SU-DHL-6 (cell line): ENCODE results near the gene FEM1B.

Experiments
- H2AFZ ChIP-seq: fragments of 200-600 bp; sonication (generic); 2 replicates; pipeline ENCODE4 v1.6.1; 2014; ENCODE audit warnings: low read depth, mild to moderate bottlenecking, moderate library complexity, mixed read lengths, antibody characterized with exemption, low read length; ENCODE audit not compliant: severe bottlenecking
- H3F3A ChIP-seq: fragments of 200-600 bp; shearing (Covaris generic); 2 replicates; pipeline ENCODE4 v1.6.0; 2016; ENCODE audit warnings: antibody characterized with exemption, mild to moderate bottlenecking; ENCODE audit not compliant: insufficient read depth
- H3K27ac ChIP-seq: fragments of 200-600 bp; sonication (generic); 2 replicates; pipeline ENCODE4 v1.5.1; 2016; ENCODE audit warnings: low read depth, mild to moderate bottlenecking, low read length, moderate library complexity, mixed read lengths
- H3K27me3 ChIP-seq: fragments of 200-600 bp; sonication (generic), shearing (Covaris generic); 2 replicates; pipeline ENCODE4 v1.6.0; 2014; ENCODE audit warnings: mild to moderate bottlenecking, low read length
- H3K36me3 ChIP-seq: fragments of 200-600 bp; sonication (generic); 2 replicates; pipeline ENCODE4 v1.6.1; 2014; ENCODE audit warnings: mild to moderate bottlenecking, low read length, mixed read lengths
- H3K4me2 ChIP-seq: fragments of 300-600, 200-600 bp; shearing (Covaris generic), sonication (generic); 2 replicates; pipeline ENCODE4 v1.6.0; 2014; ENCODE audit warnings: low read length, low read depth, mild to moderate bottlenecking; ENCODE audit not compliant: poor library complexity, severe bottlenecking
- H3K4me3 ChIP-seq: fragments of 200-600 bp; sonication (generic); 2 replicates; pipeline ENCODE4 v1.5.1; 2014; ENCODE audit warnings: antibody characterized with exemption, low read length, mild to moderate bottlenecking, mixed read lengths; ENCODE audit not compliant: insufficient read depth, poor library complexity, severe bottlenecking
- H3K79me2 ChIP-seq: fragments of 200-600 bp; sonication (generic); 2 replicates; pipeline ENCODE4 v1.6.1; 2014; ENCODE audit warnings: mild to moderate bottlenecking, low read length, moderate library complexity; ENCODE audit not compliant: insufficient read depth
- H3K9ac ChIP-seq: fragments of 200-600 bp; sonication (generic); 2 replicates; pipeline ENCODE4 v1.7.0; 2014; ENCODE audit warnings: mild to moderate bottlenecking, low read length
- H3K9me2 ChIP-seq: fragments of 200-600 bp; sonication (generic); replicated peaks from 2 replicates; pipeline ENCODE4 v1.6.1; 2014; ENCODE audit warnings: low read length; ENCODE audit not compliant: insufficient read depth
- H3K9me3 ChIP-seq: fragments of 200-600 bp; sonication (generic); 2 replicates; pipeline ENCODE4 v1.6.1; 2014; ENCODE audit warnings: low read length, mixed read lengths; ENCODE audit not compliant: insufficient read depth
- H4K20me1 ChIP-seq: fragments of 200-600 bp; sonication (generic); 2 replicates; pipeline ENCODE4 v1.6.1; 2014; ENCODE audit warnings: low read depth, mild to moderate bottlenecking, antibody characterized with exemption, low read length, moderate library complexity, mixed read lengths
- EZH2phosphoT487 ChIP-seq: fragments of 200-600 bp; sonication (generic), shearing (Covaris generic); conservative IDR thresholded peaks from 2 replicates; pipeline ENCODE4 v1.6.1; 2018; ENCODE audit warnings: mild to moderate bottlenecking, antibody characterized with exemption, low read length, moderate library complexity, mixed read lengths
- TF ChIP-seq, protein P1 (sequence below): fragments of 200-600 bp; sonication (generic); IDR thresholded peaks from one replicate; pipeline ENCODE4 v1.5.1; 2017; ENCODE audit warnings: antibody characterized with exemption, mild to moderate bottlenecking, low read length, moderate library complexity; ENCODE audit not compliant: insufficient read depth, poor library complexity, severe bottlenecking

Gene FEM1B

DNA sequence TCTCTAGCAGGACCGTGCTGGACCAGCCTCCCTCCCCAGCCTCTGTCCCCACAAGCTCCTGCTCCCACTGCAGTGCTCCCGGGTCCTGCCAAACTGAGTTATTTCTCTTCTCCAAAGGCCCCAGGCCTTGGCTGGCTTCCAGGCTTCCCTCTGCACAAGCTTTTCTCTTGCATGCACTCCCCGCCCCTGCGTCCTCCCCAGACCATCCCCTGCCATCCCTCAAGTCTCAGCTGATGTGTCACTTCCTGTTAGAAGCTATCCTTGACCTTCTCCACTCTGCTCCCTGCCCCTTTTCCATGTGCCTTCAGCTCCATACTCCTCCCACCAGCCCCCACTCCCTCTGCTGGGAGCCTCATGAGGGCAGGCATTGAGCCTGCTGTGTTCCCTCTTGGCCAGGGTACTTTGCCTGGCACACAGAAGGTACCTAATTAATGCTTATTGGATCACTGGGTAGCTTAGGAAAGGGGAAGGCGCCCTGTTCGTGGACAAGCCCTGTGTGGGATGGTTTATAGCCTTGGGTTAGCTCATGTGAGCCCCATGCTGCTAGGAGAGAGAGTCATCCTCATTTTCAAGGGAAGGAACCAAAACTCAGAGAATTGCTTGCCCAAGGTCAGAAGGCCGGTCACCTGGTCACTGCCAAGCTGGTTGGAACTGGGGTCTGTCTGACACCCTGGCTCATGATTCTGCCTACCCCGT lies 56.4 kb downstream of the FEM1B start:
- Histone ChIP-seq H3K4me2 (no peak overlapping the region), H3K9ac (no peak overlapping the region), H3K9me3 (no peaks in the 10 kb centered on the region), H2AFZ (no peak overlapping the region), H4K20me1 (no peaks in the 10 kb centered on the region), H3F3A (no peaks in the 10 kb centered on the region), H3K36me3 (no peaks in the 10 kb centered on the region), H3K27ac (no peak overlapping the region), H3K27me3 (no peaks in the 10 kb centered on the region), H3K4me3 (no peak overlapping the region), H3K9me2 (no peaks in the 10 kb centered on the region), H3K79me2 (no peaks in the 10 kb centered on the region)
- TF ChIP-seq, protein P1, sequence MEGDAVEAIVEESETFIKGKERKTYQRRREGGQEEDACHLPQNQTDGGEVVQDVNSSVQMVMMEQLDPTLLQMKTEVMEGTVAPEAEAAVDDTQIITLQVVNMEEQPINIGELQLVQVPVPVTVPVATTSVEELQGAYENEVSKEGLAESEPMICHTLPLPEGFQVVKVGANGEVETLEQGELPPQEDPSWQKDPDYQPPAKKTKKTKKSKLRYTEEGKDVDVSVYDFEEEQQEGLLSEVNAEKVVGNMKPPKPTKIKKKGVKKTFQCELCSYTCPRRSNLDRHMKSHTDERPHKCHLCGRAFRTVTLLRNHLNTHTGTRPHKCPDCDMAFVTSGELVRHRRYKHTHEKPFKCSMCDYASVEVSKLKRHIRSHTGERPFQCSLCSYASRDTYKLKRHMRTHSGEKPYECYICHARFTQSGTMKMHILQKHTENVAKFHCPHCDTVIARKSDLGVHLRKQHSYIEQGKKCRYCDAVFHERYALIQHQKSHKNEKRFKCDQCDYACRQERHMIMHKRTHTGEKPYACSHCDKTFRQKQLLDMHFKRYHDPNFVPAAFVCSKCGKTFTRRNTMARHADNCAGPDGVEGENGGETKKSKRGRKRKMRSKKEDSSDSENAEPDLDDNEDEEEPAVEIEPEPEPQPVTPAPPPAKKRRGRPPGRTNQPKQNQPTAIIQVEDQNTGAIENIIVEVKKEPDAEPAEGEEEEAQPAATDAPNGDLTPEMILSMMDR = no peak
- TF ChIP-seq EZH2phosphoT487 = no peak

DNA sequence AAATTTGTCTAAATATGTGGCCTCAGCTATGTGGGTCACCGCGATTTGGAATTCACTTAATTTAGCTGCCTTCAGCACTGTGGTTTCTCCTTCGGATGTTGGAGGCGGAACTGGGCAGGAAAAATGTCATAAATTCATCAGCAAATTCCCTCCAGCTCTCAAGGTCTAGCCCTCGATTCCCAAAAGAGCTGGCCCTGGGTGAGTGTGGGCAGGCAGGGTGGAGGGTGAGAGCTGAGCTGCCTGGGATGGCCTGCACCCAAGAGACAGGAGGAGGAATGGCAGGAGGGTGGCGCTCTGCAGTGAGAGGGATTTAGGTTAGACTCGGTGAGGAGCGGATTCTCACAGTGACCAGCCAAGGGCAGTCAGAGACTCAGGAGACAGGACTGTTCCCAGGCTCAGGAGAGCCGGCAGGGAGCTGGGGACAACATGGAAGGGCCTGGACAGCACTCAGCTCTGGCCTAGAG lies 57.1 kb downstream of the FEM1B start:
- Histone ChIP-seq H3K27me3 (no peaks in the 10 kb centered on the region), H4K20me1 (no peaks in the 10 kb centered on the region), H3K79me2 (no peaks in the 10 kb centered on the region), H3K36me3 (no peaks in the 10 kb centered on the region), H3K4me2 (no peak overlapping the region), H3K9me3 (no peaks in the 10 kb centered on the region), H3K9ac (no peak overlapping the region), H3K9me2 (no peaks in the 10 kb centered on the region), H3K4me3 (no peak overlapping the region), H3F3A (no peaks in the 10 kb centered on the region), H2AFZ (no peak overlapping the region), H3K27ac (no peak overlapping the region)
- TF ChIP-seq EZH2phosphoT487 = no peak
- TF ChIP-seq, protein P1 = no peak

DNA sequence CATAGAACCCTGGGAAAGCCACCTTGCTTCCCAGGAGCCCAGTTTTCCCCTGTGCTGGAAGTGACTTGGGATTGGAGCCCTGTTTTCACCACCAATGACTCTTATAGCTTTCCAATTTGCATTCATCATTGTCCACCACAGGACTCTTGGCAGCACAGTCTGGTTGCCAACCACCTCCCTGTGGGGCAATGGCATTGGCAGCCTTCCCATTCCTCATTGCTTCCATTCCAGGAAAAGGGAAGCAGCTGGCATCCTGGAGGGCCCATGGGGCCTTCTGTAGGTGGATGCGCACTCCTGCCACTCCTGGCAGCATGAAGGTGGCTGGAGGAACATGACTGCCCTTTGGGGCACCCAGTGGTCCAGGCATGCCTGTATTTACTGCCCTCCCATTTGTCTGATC lies 57.7 kb downstream of the FEM1B start:
- TF ChIP-seq EZH2phosphoT487 = no peak
- TF ChIP-seq, protein P1 = no peak
- Histone ChIP-seq H3K27me3 (no peaks in the 10 kb centered on the region), H4K20me1 (no peaks in the 10 kb centered on the region), H3K27ac (no peak overlapping the region), H3F3A (no peaks in the 10 kb centered on the region), H3K79me2 (no peaks in the 10 kb centered on the region), H3K4me3 (no peak overlapping the region), H3K9me3 (no peaks in the 10 kb centered on the region), H3K9ac (no peak overlapping the region), H3K36me3 (no peaks in the 10 kb centered on the region), H2AFZ (no peak overlapping the region), H3K4me2 (no peak overlapping the region), H3K9me2 (no peaks in the 10 kb centered on the region)
